Liver (tissue), 9 donors: ENCODE results near the gene STK11IP. TPM values are rescaled to one million over a fixed set of nuclear protein-coding genes. Genes with fewer than 3 reads are reported as not detected.

Source experiments
- DNase-seq: peaks from one replicate; pipeline ENCODE4 v3.0.0-alpha.2; 2017; ENCODE audit warnings: low spot score
- H3K27ac ChIP-seq, 2 donors: one replicate each; pipeline ENCODE4 v1.7.0; 2013; ENCODE audit warnings: inconsistent platforms in 2 of 2, low read length in 2 of 2, control low read depth in 1 of 2, low read depth in 1 of 2, mild to moderate bottlenecking in 1 of 2
- H3K27me3 ChIP-seq, 4 donors: one replicate each; pipeline versions ENCODE4 v1.6.1 to v1.7.0; 2013; ENCODE audit warnings: low read length in 3 of 4, inconsistent platforms in 1 of 4, mild to moderate bottlenecking in 1 of 4, moderate library complexity in 1 of 4; ENCODE audit not compliant: control insufficient read depth in 4 of 4, insufficient read depth in 4 of 4
- H3K36me3 ChIP-seq, 4 donors: one replicate each; pipeline versions ENCODE4 v1.6.1 to v1.7.0; 2013; ENCODE audit warnings: low read length in 3 of 4, mild to moderate bottlenecking in 3 of 4, low read depth in 1 of 4, moderate library complexity in 1 of 4; ENCODE audit not compliant: control insufficient read depth in 4 of 4, insufficient read depth in 3 of 4
- H3K4me1 ChIP-seq, 4 donors: one replicate each; pipeline versions ENCODE4 v1.6.1 to v1.7.0; 2013; ENCODE audit warnings: low read length in 3 of 4, mild to moderate bottlenecking in 3 of 4, moderate library complexity in 1 of 4; ENCODE audit not compliant: control insufficient read depth in 4 of 4, insufficient read depth in 4 of 4
- H3K4me3 ChIP-seq, 3 donors: one replicate each; pipeline versions ENCODE4 v1.6.1 to v1.7.0; 2013; ENCODE audit warnings: low read length in 3 of 3, control low read depth in 1 of 3, low read depth in 1 of 3, mild to moderate bottlenecking in 1 of 3
- H3K9ac ChIP-seq, 2 donors: one replicate each; pipeline ENCODE4 v1.7.0; 2013; ENCODE audit warnings: low read length in 2 of 2, mild to moderate bottlenecking in 2 of 2, moderate library complexity in 2 of 2, control low read depth in 1 of 2, low read depth in 1 of 2
- H3K9me3 ChIP-seq, 4 donors: one replicate each; pipeline versions ENCODE4 v1.6.1 to v1.7.0; 2013; ENCODE audit warnings: low read length in 3 of 4; ENCODE audit not compliant: control insufficient read depth in 4 of 4
- ATF3 ChIP-seq: IDR thresholded peaks from 2 replicates; pipeline ENCODE4 v1.6.1; 2016; ENCODE audit warnings: antibody characterized with exemption
- CTCF ChIP-seq: fragments of 150-350 bp; IDR thresholded peaks from 2 replicates; pipeline ENCODE4 v1.5.1; 2017; ENCODE audit warnings: improper control_type of control experiment, low read depth, low read length; ENCODE audit not compliant: missing input control
- EGR1 ChIP-seq, 2 donors: IDR thresholded peaks; 2 replicates each; pipeline ENCODE4 v1.6.1; 2016 to 2018; ENCODE audit warnings: antibody characterized with exemption in 2 of 2, low read depth in 2 of 2
- FOXA1 ChIP-seq: IDR thresholded peaks from 2 replicates; pipeline ENCODE4 v1.6.1; 2016; ENCODE audit warnings: antibody characterized with exemption
- FOXA2 ChIP-seq: IDR thresholded peaks from 2 replicates; pipeline ENCODE4 v1.6.1; 2016; ENCODE audit warnings: antibody characterized with exemption
- GABPA ChIP-seq, 2 donors: IDR thresholded peaks in 1 of 2; conservative IDR thresholded peaks in 1 of 2; 2 replicates each; pipeline ENCODE4 v1.6.1; 2016; ENCODE audit warnings: antibody characterized with exemption in 2 of 2, mild to moderate bottlenecking in 1 of 2, moderate library complexity in 1 of 2
- HNF4A ChIP-seq, 2 donors: conservative IDR thresholded peaks; 2 replicates each; pipeline ENCODE4 v1.6.1; 2016; ENCODE audit warnings: antibody characterized with exemption in 2 of 2, mild to moderate bottlenecking in 2 of 2
- HNF4G ChIP-seq: IDR thresholded peaks from 2 replicates; pipeline ENCODE4 v1.6.1; 2016; ENCODE audit warnings: antibody characterized with exemption
- JUND ChIP-seq, 2 donors: IDR thresholded peaks; 2 replicates each; pipeline ENCODE4 v1.6.1; 2016; ENCODE audit warnings: antibody characterized with exemption in 2 of 2
- MAX ChIP-seq: IDR thresholded peaks from 2 replicates; pipeline ENCODE4 v1.6.1; 2016; ENCODE audit warnings: antibody characterized with exemption
- NR2F2 ChIP-seq: IDR thresholded peaks from 2 replicates; pipeline ENCODE4 v1.6.1; 2016; ENCODE audit warnings: antibody characterized with exemption
- RAD21 ChIP-seq, 2 donors: IDR thresholded peaks; 2 replicates each; pipeline ENCODE4 v1.6.1; 2016; ENCODE audit warnings: antibody characterized with exemption in 2 of 2, mild to moderate bottlenecking in 2 of 2
- REST ChIP-seq: IDR thresholded peaks from 2 replicates; pipeline ENCODE4 v1.6.1; 2016; ENCODE audit warnings: antibody characterized with exemption, mild to moderate bottlenecking
- RXRA ChIP-seq, 2 donors: IDR thresholded peaks; 2 replicates each; pipeline ENCODE4 v1.6.1; 2017 to 2018; ENCODE audit warnings: antibody characterized with exemption in 2 of 2, mild to moderate bottlenecking in 1 of 2
- SP1 ChIP-seq: IDR thresholded peaks from 2 replicates; pipeline ENCODE4 v1.6.1; 2018; ENCODE audit warnings: antibody characterized with exemption, mild to moderate bottlenecking
- TAF1 ChIP-seq: conservative IDR thresholded peaks from 2 replicates; pipeline ENCODE4 v1.6.1; 2016; ENCODE audit warnings: antibody characterized with exemption, mild to moderate bottlenecking
- YY1 ChIP-seq: IDR thresholded peaks from 2 replicates; pipeline ENCODE4 v1.6.1; 2016; ENCODE audit warnings: antibody characterized with exemption, mild to moderate bottlenecking
- ZBTB33 ChIP-seq: IDR thresholded peaks from 2 replicates; pipeline ENCODE4 v1.6.1; 2016; ENCODE audit warnings: antibody characterized with exemption
- WGBS: extraction: QIAGEN DNeasy Blood & Tissue Kit; methylation state at CpG from one replicate; pipeline ENCODE4 v1.1.7; 2013; 5-methylcytosine and 5-hydroxymethylcytosine counted together
- polyA plus RNA-seq, 2 donors: library from polyadenylated mRNA; stranded (reverse) in 1 of 2; unstranded in 1 of 2; fragments of 200-250 nt in 1 of 2; fragments of >200 nt in 1 of 2; fragmentation: Nextera tagmentation in 1 of 2; extraction: Ambion mirVana in 1 of 2; gene quantifications; one replicate each; pipeline versions ENCODE4 v1.2.1 to v1.2.3, GENCODE V29; 2013 to 2015
- total RNA-seq, 2 donors: library from RNA; depleted of rRNA; stranded (reverse); fragments of >200 nt; gene quantifications; one replicate each; pipeline ENCODE4 v1.2.3, GENCODE V29; 2014
- donor health status: healthy.
- donor health status: healthy.
- donor health status: healthy.
- donor health status: healthy.
- donor health status: healthy.

The STK11IP gene
- total and polyA plus RNA-seq, 4 donors: 2.9 to 8.4 (median 6.4) TPM

GRCh38 chr2:219578811-219579613, 18.6 kb upstream of the STK11IP start:
- no peaks in the 10 kb centered on the region for H3K4me1 ChIP-seq
- H3K27me3 ChIP-seq: peaks cover 0 to 2% (median 0%) of the 10 kb centered on the region in 4 donors
- H3K4me3 ChIP-seq: no peak overlapping the region
- no peak for TF ChIP-seq RAD21 (IDR thresholded peaks at IDR 0.05)
- TF ChIP-seq ATF3: no peak
- TF ChIP-seq TAF1: no peak
- TF ChIP-seq RXRA (IDR thresholded peaks at IDR 0.05): no peak
- TF ChIP-seq NR2F2: no peak
- TF ChIP-seq YY1: no peak
- H3K9ac ChIP-seq: no peak overlapping the region
- no peaks in the 10 kb centered on the region for H3K9me3 ChIP-seq
- H3K36me3 ChIP-seq: no peaks in the 10 kb centered on the region
- WGBS: 70% methylated on average over 8 of the region's 8 CpGs
- H3K27ac ChIP-seq: no peak overlapping the region
- no peak for DNase-seq

GRCh38 chr2:219581346-219581745, 16.3 kb upstream of the STK11IP start:
- no peak overlapping the region for H3K9ac ChIP-seq
- H3K4me3 ChIP-seq: no peak overlapping the region
- H3K36me3 ChIP-seq: no peaks in the 10 kb centered on the region
- peaks cover 0 to 2% (median 0%) of the 10 kb centered on the region in 4 donors for H3K27me3 ChIP-seq
- H3K27ac ChIP-seq: no peak overlapping the region
- no peak for TF ChIP-seq CTCF
- TF ChIP-seq TAF1: no peak
- TF ChIP-seq ZBTB33: no peak
- no peak for TF ChIP-seq NR2F2
- TF ChIP-seq HNF4G: no peak
- no peak for TF ChIP-seq GABPA (IDR thresholded peaks at IDR 0.05 in 1 of 2, conservative IDR thresholded peaks at IDR 0.05 in 1 of 2)
- TF ChIP-seq SP1: no peak
- no peak for TF ChIP-seq EGR1 (IDR thresholded peaks at IDR 0.05; ENCODE audit: low read depth in 2 of 2)
- no peak for TF ChIP-seq MAX
- no peak for TF ChIP-seq RAD21 (IDR thresholded peaks at IDR 0.05)
- TF ChIP-seq FOXA1: no peak
- no peak for TF ChIP-seq FOXA2
- no peak for TF ChIP-seq JUND (IDR thresholded peaks at IDR 0.05)
- TF ChIP-seq RXRA (IDR thresholded peaks at IDR 0.05): no peak
- TF ChIP-seq HNF4A (conservative IDR thresholded peaks at IDR 0.05): no peak
- TF ChIP-seq YY1: no peak
- TF ChIP-seq ATF3: no peak
- no peak for TF ChIP-seq REST
- 75% methylated on average over 2 of the region's 2 CpGs for WGBS
- DNase-seq: no peak
- H3K9me3 ChIP-seq: no peaks in the 10 kb centered on the region
- no peaks in the 10 kb centered on the region for H3K4me1 ChIP-seq
